ENCODE measurements around the gene MYOM3. TPM values are rescaled to one million over a fixed set of nuclear protein-coding genes. Genes with fewer than 3 reads are reported as not detected.

MYOM3 gene
- total and polyA plus RNA-seq, 2 of the 4 experiments (the other 2 are of a cell fraction): 0.03 TPM; not detected in 1

- DNase-seq: peak; percentile 89
- H3K23ac ChIP-seq (ENCODE audit: low read depth, low read length): no peak overlapping the region
- 7% methylated on average over 2 of the region's 4 CpGs; no CpG with 5 or more reads in 1 of the 2 experiments for WGBS, 2 experiments (ENCODE audit: extremely low coverage in 2 of 2, insufficient read length in 1 of 2)
- H3K27me3 ChIP-seq (ENCODE audit: control insufficient read depth, insufficient read depth, low read length): no peaks in the 10 kb centered on the region
- in situ Hi-C loops (cut with MboI; ENCODE audit: low sequenced_read_pairs) (loop anchor here (5.0 kb wide), 1 partner anchor 45 kb away; no protein-coding TSS in a partner anchor), intact Hi-C loops (cut with micrococcal nuclease) (no loop called here), dilution Hi-C loops (cut with HindIII; ENCODE audit: low sequenced_read_pairs, unreplicated experiment) (no loop called here)
- H2BK5ac ChIP-seq (ENCODE audit: low read depth, low read length, poor library complexity, severe bottlenecking): peak overlapping the region; percentile 71
- H3K4me2 ChIP-seq (ENCODE audit: low read depth, low read length): peak overlapping the region; percentile 44
- peaks cover 0 to 11% of the 10 kb centered on the region in 2 experiments; a peak in 1 of 4 replicates for H3K79me1 ChIP-seq (ENCODE audit: low read depth in 1 of 2, low read length in 2 of 2)
- peak overlapping the region; percentile 55 for H3K27ac ChIP-seq (ENCODE audit: insufficient read depth, low read length)
- H3K9ac ChIP-seq (ENCODE audit: low read depth, low read length): no peak overlapping the region
- ATAC-seq (ENCODE audit: low read depth): peak; percentile 78
- H2AFZ ChIP-seq (replicated peaks; ENCODE audit: low read length, poor library complexity): peak overlapping the region; percentile 72
- H2AK9ac ChIP-seq (replicated peaks; ENCODE audit: low read depth, low read length, poor library complexity): peak overlapping the region; percentile 11
- H2BK120ac ChIP-seq (ENCODE audit: low read depth, low read length): peak overlapping the region; percentile 81
- no TSS peak for BruUV-seq (replicated peaks)
- 0 out of 2 replicates have a peak overlapping the region, but pooled peaks have one; percentile 25 for H4K5ac ChIP-seq (ENCODE audit: low read depth, low read length)
- peaks cover 23% of the 10 kb centered on the region for H3K9me1 ChIP-seq (ENCODE audit: insufficient read depth, low read length)
- H3K56ac ChIP-seq (ENCODE audit: extremely low read depth, insufficient read depth, low read length): peak overlapping the region; percentile 41; the same call in 1 of the 2 replicates
- H4K20me1 ChIP-seq (ENCODE audit: insufficient read depth, low read length): no peaks in the 10 kb centered on the region
- H3K4ac ChIP-seq (ENCODE audit: low read depth, low read length): peak overlapping the region; percentile 83
- H3K4me1 ChIP-seq (ENCODE audit: control insufficient read depth, insufficient read depth, low read length): peaks cover 26% of the 10 kb centered on the region
- peak overlapping the region; percentile 90; the same call in 1 of the 2 replicates for H2AK5ac ChIP-seq (ENCODE audit: low read depth, low read length)
- H3K4me3 ChIP-seq (ENCODE audit: insufficient read depth, low read depth, low read length): no peak overlapping the region
- ChIA-PET CTCF (no interaction called here), POLR2A (ENCODE audit: unreplicated experiment) (interaction anchor here (0.6 kb wide), 1 partner anchor 18 kb away, joined by 5 read pairs; no protein-coding TSS in a partner anchor)
- peak overlapping the region; percentile 69; the same call in 2 of the 3 replicates for H2BK15ac ChIP-seq (ENCODE audit: low read depth, low read length)
- peak overlapping the region; percentile 7; the same call in 1 of the 2 replicates for H3K18ac ChIP-seq (ENCODE audit: low read depth, low read length)
- H4K8ac ChIP-seq (ENCODE audit: low read depth in 2 of 2, low read length in 2 of 2): peak overlapping the region; percentile 5 to 71; a peak in 2 of 4 replicates
- H3K14ac ChIP-seq (replicated peaks; ENCODE audit: low read depth, low read length): peak overlapping the region; percentile 61
- H3K36me3 ChIP-seq (ENCODE audit: control insufficient read depth, insufficient read depth, low read length): no peaks in the 10 kb centered on the region
- peak overlapping the region; percentile 53 for H4K91ac ChIP-seq (ENCODE audit: insufficient read depth, low read depth, low read length)
- H3K9me3 ChIP-seq (ENCODE audit: control insufficient read depth, insufficient read depth, low read length): no peaks in the 10 kb centered on the region
- peak overlapping the region; percentile 81 for H2BK20ac ChIP-seq (ENCODE audit: low read depth, low read length)
- TF ChIP-seq FOS (IDR thresholded peaks at IDR 0.05; ENCODE audit: low read depth, low read length): peak; percentile 50; the same call in 1 of the 2 replicates
- no peak for TF ChIP-seq ELK1 (IDR thresholded peaks at IDR 0.05; ENCODE audit: borderline replicate concordance, low read depth, low read length)
- peak; percentile 46 for TF ChIP-seq BHLHE40 (IDR thresholded peaks at IDR 0.05; ENCODE audit: low read depth, low read length)
- no peak for TF ChIP-seq RFX5 (IDR thresholded peaks at IDR 0.05; ENCODE audit: low read depth, low read length)
- TF ChIP-seq RAD21 (IDR thresholded peaks at IDR 0.05; ENCODE audit: low read length): no peak; the same call in 1 of the 2 replicates
- TF ChIP-seq MAZ (IDR thresholded peaks at IDR 0.05; ENCODE audit: borderline replicate concordance, low read depth, low read length): no peak
- no peak for TF ChIP-seq MAFK (IDR thresholded peaks at IDR 0.05; ENCODE audit: low read depth, low read length)
- no peak for TF ChIP-seq CHD1 (IDR thresholded peaks at IDR 0.05; ENCODE audit: low read depth, low read length)
- no peak for TF ChIP-seq RCOR1 (IDR thresholded peaks at IDR 0.05; ENCODE audit: insufficient replicate concordance, low read length)
- TF ChIP-seq SMC3 (IDR thresholded peaks at IDR 0.05; ENCODE audit: low read depth, low read length): no peak
- TF ChIP-seq CTCF (conservative IDR thresholded peaks at IDR 0.05; ENCODE audit: low read depth, low read length): no peak
- TF ChIP-seq MXI1 (IDR thresholded peaks at IDR 0.05; ENCODE audit: borderline replicate concordance, low read depth, low read length): no peak
- peak; percentile 42; the same call in 1 of the 2 replicates for TF ChIP-seq POLR2A (IDR thresholded peaks at IDR 0.05; ENCODE audit: low read depth, low read length)
- no peak for TF ChIP-seq CEBPB (IDR thresholded peaks at IDR 0.05; ENCODE audit: low read depth, low read length)
- no peak for TF ChIP-seq NFE2L2 (IDR thresholded peaks at IDR 0.05; ENCODE audit: low read depth, low read length)
These were observed 89.2 kb downstream of the MYOM3 start for GRCh38 chr1:24022581-24023361.
